B cell (primary cell): ENCODE data around the gene DOP1B. TPM values are rescaled to one million over a fixed set of nuclear protein-coding genes. Genes with fewer than 3 reads are reported as not detected.

Experiments
- ATAC-seq: fragments of 200-7000 bp; cut with Tn5 transposase; one replicate; pipeline ENCODE4 v1.10.0; 2021; ENCODE audit warnings: low read depth, mild to moderate bottlenecking, moderate number of reproducible peaks, moderate library complexity
- CTCF ChIA-PET: fragments of 350-600 bp; sonication (Branson Sonifier 250); formaldehyde crosslinking; loops from one replicate; lab custom pipeline; 2021; ENCODE audit warnings: antibody characterized with exemption, inconsistent platforms; lab: Charles Lee
- POLR2A ChIA-PET: fragments of 350-600 bp; sonication (Branson Sonifier 250); formaldehyde crosslinking; loops from one replicate; lab custom pipeline; 2021; ENCODE audit warnings: antibody characterized with exemption; lab: Charles Lee
- DNase-seq: peaks from one replicate; pipeline ENCODE4 v3.0.0; 2013
- H2AFZ ChIP-seq: 2 replicates; pipeline ENCODE4 v1.6.1; 2012; ENCODE audit warnings: mild to moderate bottlenecking, low read depth, low read length; ENCODE audit not compliant: insufficient read depth, poor library complexity, severe bottlenecking
- H3K27ac ChIP-seq, 2 donors: 1 replicate in 1 of 2; 2 replicates in 1 of 2; pipeline ENCODE4 v1.5.1; 2012 to 2013; ENCODE audit warnings: low read length in 2 of 2, mild to moderate bottlenecking in 2 of 2, moderate library complexity in 1 of 2
- H3K27me3 ChIP-seq, 4 experiments: fragments of 200-600 bp in 1 of 4; sonication (generic) in 1 of 4; replicated peaks in 1 of 4; 1 replicate in 2 of 4; 2 replicates in 2 of 4; pipeline versions ENCODE4 v1.6.1 to v1.7.0; 2013 to 2016; ENCODE audit warnings: low read length in 3 of 4, mild to moderate bottlenecking in 2 of 4, mixed read lengths in 1 of 4, moderate library complexity in 1 of 4; ENCODE audit not compliant: insufficient read depth in 4 of 4, control insufficient read depth in 3 of 4; ENCODE audit errors: control extremely low read depth in 1 of 4
- H3K36me3 ChIP-seq, 2 experiments: replicated peaks in 1 of 2; 1 replicate in 1 of 2; 2 replicates in 1 of 2; pipeline versions ENCODE4 v1.6.1 to v1.7.1; 2013; ENCODE audit warnings: low read length in 1 of 2; ENCODE audit not compliant: insufficient read depth in 2 of 2, control insufficient read depth in 1 of 2; ENCODE audit errors: control extremely low read depth in 1 of 2, extremely low read depth in 1 of 2
- H3K4me1 ChIP-seq, 2 donors: fragments of 200-600 bp in 1 of 2; sonication (generic) in 1 of 2; 1 replicate in 1 of 2; 2 replicates in 1 of 2; pipeline versions ENCODE4 v1.5.1 to v1.6.1; 2013 to 2017; ENCODE audit warnings: low read length in 2 of 2; ENCODE audit not compliant: control insufficient read depth in 2 of 2, insufficient read depth in 2 of 2
- H3K4me2 ChIP-seq: replicated peaks from 2 replicates; pipeline ENCODE3; 2012; ENCODE audit warnings: mild to moderate bottlenecking, low read depth, low read length; ENCODE audit not compliant: poor library complexity, severe bottlenecking
- H3K4me3 ChIP-seq, 5 experiments: fragments of 200-600 bp in 1 of 5; sonication (generic) in 1 of 5; 1 replicate in 3 of 5; 2 replicates in 2 of 5; pipeline versions ENCODE4 v1.5.1 to v1.7.0; 2011 to 2016; ENCODE audit warnings: low read length in 4 of 5, mild to moderate bottlenecking in 4 of 5, low read depth in 2 of 5, control low read depth in 1 of 5, moderate library complexity in 1 of 5; ENCODE audit not compliant: insufficient read depth in 1 of 5; ENCODE audit errors: control extremely low read depth in 1 of 5, extremely low read depth in 1 of 5
- H3K79me2 ChIP-seq: fragments of 200-600 bp; sonication (generic); one replicate; pipeline ENCODE4 v1.6.0; 2016; ENCODE audit warnings: low read length; ENCODE audit not compliant: control insufficient read depth, insufficient read depth
- H3K9ac ChIP-seq: fragments of 200-600 bp; sonication (generic); 2 replicates; pipeline ENCODE4 v1.6.1; 2017; ENCODE audit warnings: mild to moderate bottlenecking, low read length, moderate library complexity
- H3K9me3 ChIP-seq, 3 donors: one replicate each; pipeline versions ENCODE4 v1.6.1 to v1.7.1; 2013; ENCODE audit warnings: low read length in 2 of 3; ENCODE audit not compliant: control insufficient read depth in 2 of 3, insufficient read depth in 1 of 3; ENCODE audit errors: control extremely low read depth in 1 of 3
- H4K20me1 ChIP-seq: 2 replicates; pipeline ENCODE4 v1.6.0; 2012; ENCODE audit warnings: mild to moderate bottlenecking, low read length; ENCODE audit not compliant: insufficient read depth, control insufficient read depth, poor library complexity, severe bottlenecking
- H3K27ac Mint-ChIP-seq: one replicate; pipeline ENCODE4 v1.8.0; 2021; ENCODE audit warnings: mixed read lengths
- H3K27me3 Mint-ChIP-seq: one replicate; pipeline ENCODE4 v1.8.0; 2021; ENCODE audit warnings: mixed read lengths
- H3K4me1 Mint-ChIP-seq: one replicate; pipeline ENCODE4 v1.8.0; 2021; ENCODE audit warnings: mixed read lengths
- H3K4me3 Mint-ChIP-seq: one replicate; pipeline ENCODE4 v1.8.0; 2021; ENCODE audit warnings: mixed read lengths
- H3K9me3 Mint-ChIP-seq: one replicate; pipeline ENCODE4 v1.8.0; 2022; ENCODE audit warnings: mixed read lengths; ENCODE audit not compliant: insufficient read depth
- CTCF ChIP-seq: fragments of 200-600 bp; IDR thresholded peaks from one replicate; pipeline ENCODE4 v1.8.0; 2022; ENCODE audit warnings: antibody characterized with exemption, mild to moderate bottlenecking
- EZH2 ChIP-seq: IDR thresholded peaks from 2 replicates; pipeline ENCODE4 v1.6.1; 2012; ENCODE audit warnings: borderline replicate concordance, low read depth, mild to moderate bottlenecking, moderate library complexity, low read length; ENCODE audit not compliant: insufficient read depth, poor library complexity, severe bottlenecking
- WGBS: methylation state at CpG from one replicate; pipeline ENCODE4 v1.1.5; 2013; ENCODE audit warnings: missing lambda C conversion rate; ENCODE audit not compliant: insufficient coverage; 5-methylcytosine and 5-hydroxymethylcytosine counted together
- intact Hi-C: fragments of 100-400 bp; cut with micrococcal nuclease; formaldehyde crosslinking; loops from one replicate; pipeline ENCODE4 v1.10.0; 2022
- polyA plus RNA-seq: library from polyadenylated mRNA; depleted of rRNA; stranded (reverse); fragments of >200 nt; gene quantifications from 2 replicates; pipeline ENCODE4 v1.2.3, GENCODE V29; 2012
- total RNA-seq, 2 donors: library from RNA; stranded (reverse); fragments of 120-200 nt in 1 of 2; gene quantifications; 1 replicate in 1 of 2; 2 replicates in 1 of 2; pipeline versions ENCODE4 v1.2.3 to v1.2.4, GENCODE V29; 2013 to 2022

Gene DOP1B
- total and polyA plus RNA-seq, 2 donors (not counting 1 experiment from before 2014, with no cell fraction given) = 31.3 to 44.2 TPM

DNA sequence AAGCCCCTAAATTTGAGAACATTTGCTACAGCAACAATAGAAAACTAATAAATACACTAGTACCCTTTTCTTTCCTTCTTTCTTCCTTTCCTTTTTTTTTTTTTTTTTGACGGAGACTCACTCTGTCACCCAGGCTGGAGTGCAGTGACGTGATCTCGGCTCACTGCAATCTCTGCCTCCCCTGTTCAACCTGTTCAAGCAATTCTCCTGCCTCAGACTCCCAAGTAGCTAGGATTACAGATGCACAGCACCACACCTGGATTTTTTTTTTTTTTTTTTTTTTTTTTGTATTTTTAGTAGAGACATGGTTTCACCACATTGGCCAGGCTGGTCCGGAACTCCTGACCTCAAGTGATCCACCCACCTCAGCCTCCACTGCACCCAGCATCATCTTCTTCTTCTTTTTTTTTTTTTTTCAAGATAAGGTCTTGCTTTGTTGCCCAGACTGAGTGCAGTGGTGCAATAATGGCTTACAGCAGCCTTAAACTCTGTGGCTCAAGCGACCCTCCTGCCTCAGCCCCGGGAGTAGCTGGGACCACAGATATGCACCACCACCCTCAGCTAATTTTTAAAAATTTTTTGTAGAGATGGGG is 41.4 kb upstream of the DOP1B start:
- Histone ChIP-seq H3K4me1 (peaks cover 15 to 29% of the 10 kb centered on the region in 2 donors), H3K27me3 (no peaks in the 10 kb centered on the region), H3K4me3 (no peak overlapping the region), H3K79me2 (no peaks in the 10 kb centered on the region), H4K20me1 (no peaks in the 10 kb centered on the region), H3K4me2 (no peak overlapping the region), H3K9me3 (no peaks in the 10 kb centered on the region), H2AFZ (no peak overlapping the region), H3K27ac (no peak overlapping the region), H3K36me3 (no peaks in the 10 kb centered on the region), H3K9ac (no peak overlapping the region)
- Mint-ChIP-seq H3K27me3 (no peaks in the 10 kb centered on the region), H3K27ac (peak overlapping the region; percentile 73), H3K4me3 (no peak overlapping the region), H3K9me3 (no peaks in the 10 kb centered on the region), H3K4me1 (peaks cover 24% of the 10 kb centered on the region)
- TF ChIP-seq EZH2 (no peak), CTCF (no peak)
- ChIA-PET POLR2A (interaction anchor here (0.7 kb wide), 3 partner anchors 34 to 149 kb away, joined by 3 to 9 read pairs (median 6); no protein-coding TSS in a partner anchor), CTCF (interaction anchor here (0.7 to 1.3 kb wide), 4 partner anchors 26 to 232 kb away, joined by 3 read pairs; no protein-coding TSS in a partner anchor)
- WGBS = no CpG with 5 or more reads among the region's 6 CpGs
- ATAC-seq = peak; percentile 28
- intact Hi-C loops = no loop called here
- peak; percentile 44 for DNase-seq

GRCh38 chr21:36117286-36117741 is 39.3 kb upstream of the DOP1B start:
- H3K27ac ChIP-seq = no peak overlapping the region
- no peak for ATAC-seq
- Mint-ChIP-seq H3K4me3 (no peak overlapping the region), H3K4me1 (peaks cover 23% of the 10 kb centered on the region), H3K9me3 (no peaks in the 10 kb centered on the region), H3K27ac (no peak overlapping the region), H3K27me3 (no peaks in the 10 kb centered on the region)
- WGBS = no CpG with 5 or more reads among the region's 2 CpGs
- no peak overlapping the region for H3K4me3 ChIP-seq
- no peak for TF ChIP-seq EZH2
- TF ChIP-seq CTCF = no peak
- H3K4me2 ChIP-seq = no peak overlapping the region
- H3K27me3 ChIP-seq = no peaks in the 10 kb centered on the region
- H3K79me2 ChIP-seq = no peaks in the 10 kb centered on the region
- intact Hi-C loops = no loop called here
- POLR2A ChIA-PET = no interaction called here
- CTCF ChIA-PET = interaction anchor here (0.9 to 1.0 kb wide), 2 partner anchors 9 to 47 kb away, joined by 3 to 6 read pairs; no protein-coding TSS in a partner anchor
- no peaks in the 10 kb centered on the region for H3K9me3 ChIP-seq
- H3K4me1 ChIP-seq = peaks cover 15 to 29% of the 10 kb centered on the region in 2 donors
- no peak overlapping the region for H3K9ac ChIP-seq
- no peaks in the 10 kb centered on the region for H3K36me3 ChIP-seq
- DNase-seq = no peak
- no peaks in the 10 kb centered on the region for H4K20me1 ChIP-seq
- H2AFZ ChIP-seq = no peak overlapping the region
